HG03060 (cell line): ENCODE measurements around the gene TCOF1.

ENCODE experiments used
- ATAC-seq: cut with Tn5 transposase; IDR thresholded peaks from one replicate; pipeline ENCODE4 v1.9.1; 2021; ENCODE audit warnings: low read depth, moderate number of reproducible peaks; ENCODE audit not compliant: unreplicated experiment

The TCOF1 gene

GRCh38 chr5:150446088-150446487, 88.6 kb downstream of the TCOF1 start:
- no peak for ATAC-seq

GRCh38 chr5:150446583-150446982, 89.1 kb downstream of the TCOF1 start:
- ATAC-seq: no peak

- no peak for ATAC-seq
These were observed 89.7 kb downstream of the TCOF1 start for GRCh38 chr5:150447188-150447587.

- ATAC-seq: no peak
These were observed 90.8 kb downstream of the TCOF1 start for GRCh38 chr5:150448334-150448733.

- ATAC-seq: no peak
These were observed 91.5 kb downstream of the TCOF1 start for GRCh38 chr5:150448952-150449516.
